NCI-H526 treated with DMSO at 0.1 percent for 48 hours (cell line): ENCODE measurements around the gene AMPH.

Experiments
- DNase-seq: peaks from one replicate; lab custom pipeline; 2025; lab: John Stamatoyannopoulos, UW

AMPH gene

GRCh38 chr7:38542156-38542555, 89.0 kb downstream of the AMPH start:
- DNase-seq, result no peak

GRCh38 chr7:38541440-38541839, 89.7 kb downstream of the AMPH start:
- DNase-seq, result no peak

DNA sequence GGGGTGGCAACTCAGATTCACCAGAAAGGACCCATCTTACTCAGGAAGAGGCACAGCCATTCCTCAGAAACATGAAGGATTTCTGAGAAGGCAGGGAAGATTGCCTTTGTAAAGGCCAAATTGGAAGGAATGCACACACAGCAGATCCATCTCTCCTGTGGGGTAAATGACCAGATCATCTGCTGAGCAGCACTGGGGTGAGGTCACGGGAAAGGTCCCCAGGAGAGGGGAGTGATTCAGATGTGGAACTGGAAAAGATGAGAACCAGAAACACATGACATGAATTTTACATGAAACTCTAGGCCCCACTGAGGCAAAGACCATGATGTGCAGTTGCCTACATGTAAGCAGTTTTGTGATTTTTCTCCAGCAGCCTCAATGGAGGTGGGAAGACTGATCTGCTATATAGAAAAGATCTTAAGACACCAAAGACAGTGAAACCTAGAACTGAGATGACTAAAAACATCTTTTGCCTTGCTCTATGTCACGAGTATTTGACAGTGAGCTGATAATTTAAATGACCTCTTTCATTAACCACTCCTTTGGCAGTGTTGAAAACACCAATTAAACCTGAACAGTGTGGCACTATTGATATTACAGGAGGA, 91.6 kb downstream of the AMPH start:
- DNase-seq, result no peak

DNA sequence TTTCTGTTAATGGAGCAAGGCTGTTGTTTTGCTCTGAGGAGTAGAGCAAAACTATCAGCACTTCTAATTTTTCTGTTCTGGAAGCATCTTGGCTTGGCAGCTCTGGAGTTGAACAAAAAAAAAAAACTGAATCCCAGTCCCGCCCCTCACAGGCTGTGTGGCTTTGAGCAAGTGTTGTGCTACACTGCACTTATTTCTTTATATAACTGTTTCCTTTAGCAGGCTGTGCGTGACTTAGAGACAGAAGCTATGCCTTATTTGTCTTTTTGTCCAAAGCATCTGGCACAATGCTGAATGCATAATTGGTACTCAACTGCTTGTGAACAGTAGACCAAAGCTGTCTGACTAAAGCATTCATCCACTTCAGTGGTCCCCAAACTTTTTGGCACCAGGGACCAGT, 96.1 kb downstream of the AMPH start:
- no peak for DNase-seq

DNA sequence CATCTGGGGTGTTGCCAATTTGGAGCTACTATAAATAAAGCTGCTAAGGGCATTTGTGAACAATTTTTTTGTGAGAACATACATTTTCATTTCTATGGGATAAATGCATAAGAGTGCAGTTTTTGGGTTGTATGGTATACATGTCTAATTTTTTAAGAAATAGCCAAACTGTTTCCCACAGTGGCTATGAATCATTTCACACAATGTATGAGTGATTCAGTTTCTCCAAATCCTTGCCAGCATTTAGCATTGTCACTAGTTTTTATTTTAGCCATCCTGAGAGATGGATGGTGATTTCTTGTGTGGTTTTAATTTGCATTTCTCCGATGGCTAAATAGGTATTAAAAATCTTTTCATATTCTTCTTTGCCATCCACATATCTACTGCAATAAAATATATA, 105.3 kb downstream of the AMPH start:
- DNase-seq, result no peak

- no peak for DNase-seq
Observed at GRCh38 chr7:38524786-38525185, 106.4 kb downstream of the AMPH start.

- DNase-seq, result no peak
Observed at GRCh38 chr7:38520741-38521140, 110.4 kb downstream of the AMPH start.

DNA sequence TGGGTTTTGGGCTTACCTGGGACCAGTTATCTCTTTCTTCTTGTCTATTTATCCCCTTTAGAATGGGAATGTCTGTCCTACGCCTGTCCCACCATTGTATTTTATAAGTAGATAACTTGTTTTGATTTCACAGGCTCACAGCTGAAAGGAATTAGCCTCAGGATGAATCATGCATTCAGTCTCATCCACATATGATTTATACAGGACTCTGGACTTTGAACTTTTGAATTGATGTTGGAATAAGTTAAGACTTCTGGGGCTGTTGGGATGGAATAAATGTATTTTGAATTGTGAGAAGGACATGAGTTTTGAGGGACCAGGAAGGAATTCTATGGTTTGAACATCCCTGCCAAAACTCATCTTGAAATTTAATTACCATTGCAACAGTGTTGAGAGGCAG, 112.6 kb downstream of the AMPH start:
- DNase-seq, result no peak

DNA sequence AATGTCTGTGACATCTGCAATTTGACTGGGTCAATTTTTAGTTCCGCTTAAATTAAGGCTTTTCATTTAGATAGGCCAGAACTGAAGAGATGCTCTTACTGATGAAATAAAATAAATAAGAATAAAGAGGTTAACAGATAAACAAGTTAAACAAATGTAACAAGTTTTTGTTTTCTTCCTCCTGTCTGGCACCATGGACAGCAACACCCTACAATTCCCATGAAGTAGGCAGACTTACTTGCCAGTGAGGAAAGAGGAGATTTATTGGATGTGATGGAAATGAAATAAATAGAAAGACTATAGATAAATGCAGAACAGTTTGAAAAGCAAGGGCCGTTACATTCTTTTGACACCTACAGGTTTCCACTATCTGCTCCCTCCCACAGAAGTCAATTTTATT, 118.5 kb downstream of the AMPH start:
- no peak for DNase-seq

GRCh38 chr7:38512291-38512690, 118.9 kb downstream of the AMPH start:
- DNase-seq, result no peak

DNA sequence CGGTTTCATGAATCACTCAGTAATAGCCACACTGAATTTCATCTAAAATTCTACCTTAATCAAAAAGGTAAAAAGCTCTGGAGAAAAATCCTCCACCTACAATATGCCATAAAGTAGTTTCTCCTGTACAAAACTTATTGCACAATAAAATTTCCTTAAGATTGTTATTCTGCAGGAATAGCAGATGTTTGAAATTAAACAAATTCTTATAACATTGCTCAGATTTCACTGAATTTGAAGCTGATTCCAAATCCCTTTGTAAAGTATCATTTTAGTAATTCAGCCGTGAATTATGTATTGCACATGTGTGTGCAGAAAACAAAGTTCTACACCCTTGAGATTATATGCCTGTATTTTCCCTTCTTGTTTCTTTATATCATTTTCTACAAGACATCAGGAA, 123.8 kb downstream of the AMPH start:
- DNase-seq, result no peak

DNA sequence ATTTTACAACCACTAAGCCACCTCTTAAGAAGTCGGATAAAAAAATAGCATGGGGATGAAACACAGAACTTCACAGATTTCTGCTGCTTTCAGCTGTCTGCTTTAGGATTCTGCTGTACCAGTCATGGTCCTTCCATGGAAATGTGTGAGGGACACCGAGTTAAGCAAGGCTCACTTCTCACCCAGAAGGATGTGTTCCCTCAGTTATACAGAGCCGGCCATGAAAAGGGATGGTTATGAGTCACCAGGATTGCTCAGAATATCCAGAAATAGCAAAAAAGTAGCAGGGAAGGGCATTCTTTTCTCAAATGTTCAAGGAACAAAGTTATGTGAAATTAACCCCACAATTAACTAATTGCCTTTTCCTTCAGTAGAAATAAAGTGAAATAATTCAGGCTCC, 124.4 kb downstream of the AMPH start:
- no peak for DNase-seq

- no peak for DNase-seq
Observed at GRCh38 chr7:38506004-38506403, 125.2 kb downstream of the AMPH start.

DNA sequence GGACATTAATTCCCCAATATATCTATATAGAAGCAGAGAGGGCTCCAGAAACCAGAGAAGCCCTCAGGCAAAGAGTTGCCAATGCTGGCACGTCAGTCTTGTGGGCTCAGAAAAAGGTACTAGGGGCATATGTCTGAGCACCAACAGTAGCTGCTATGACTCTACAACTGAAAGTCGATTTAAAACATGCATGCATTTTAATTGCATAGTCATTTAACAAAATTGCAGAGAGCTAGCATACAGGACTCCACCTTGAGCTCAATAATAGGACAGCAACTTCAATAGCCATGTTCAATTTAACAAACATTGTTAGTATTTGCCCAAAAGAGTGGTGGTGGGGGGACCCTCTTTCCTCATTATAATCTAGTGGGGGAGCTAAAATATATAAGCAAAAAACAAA, 126.5 kb downstream of the AMPH start:
- DNase-seq, result no peak

GRCh38 chr7:38502848-38503247, 128.3 kb downstream of the AMPH start:
- DNase-seq, result no peak

DNA sequence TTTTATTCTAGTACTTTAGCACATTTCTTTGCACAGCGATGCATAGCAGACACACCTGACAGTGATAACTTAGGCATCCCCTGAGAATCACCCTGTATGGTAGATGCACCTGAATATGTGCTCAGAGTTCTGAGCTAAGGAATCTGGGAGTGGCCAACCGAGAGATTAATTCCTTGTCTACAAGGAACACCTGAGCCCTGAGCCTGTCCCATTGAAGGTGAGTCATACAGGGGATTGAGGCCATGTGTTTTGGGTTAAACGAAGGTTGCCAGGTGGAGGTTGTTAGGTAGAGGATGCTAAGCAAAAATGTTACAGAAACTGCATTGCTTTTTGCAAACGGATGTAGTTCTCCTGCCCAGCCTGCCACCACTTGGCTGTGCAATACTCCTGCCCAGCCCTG, 128.9 kb downstream of the AMPH start:
- DNase-seq, result no peak

GRCh38 chr7:38492010-38492409, 139.2 kb downstream of the AMPH start:
- DNase-seq, result no peak

DNA sequence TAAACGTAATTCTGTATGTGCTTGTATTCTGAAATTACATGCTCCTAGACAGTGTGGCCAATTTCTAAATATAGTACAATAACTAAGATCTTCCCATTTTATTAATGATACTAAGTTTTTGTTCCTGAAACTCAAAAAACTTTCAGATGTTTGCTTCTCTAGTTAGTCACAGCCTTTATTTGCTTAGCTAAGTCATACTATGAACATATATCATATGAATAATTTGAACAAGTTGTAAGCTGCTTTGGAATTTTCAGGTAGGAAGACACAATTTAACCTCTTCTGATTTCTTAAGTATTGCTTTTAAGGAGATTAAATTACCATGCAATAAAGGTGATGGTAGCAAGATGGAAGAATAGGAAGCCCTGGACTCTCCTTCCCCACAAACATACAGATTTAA, 148.7 kb downstream of the AMPH start:
- DNase-seq, result no peak

GRCh38 chr7:38481401-38481800, 149.8 kb downstream of the AMPH start:
- no peak for DNase-seq

DNA sequence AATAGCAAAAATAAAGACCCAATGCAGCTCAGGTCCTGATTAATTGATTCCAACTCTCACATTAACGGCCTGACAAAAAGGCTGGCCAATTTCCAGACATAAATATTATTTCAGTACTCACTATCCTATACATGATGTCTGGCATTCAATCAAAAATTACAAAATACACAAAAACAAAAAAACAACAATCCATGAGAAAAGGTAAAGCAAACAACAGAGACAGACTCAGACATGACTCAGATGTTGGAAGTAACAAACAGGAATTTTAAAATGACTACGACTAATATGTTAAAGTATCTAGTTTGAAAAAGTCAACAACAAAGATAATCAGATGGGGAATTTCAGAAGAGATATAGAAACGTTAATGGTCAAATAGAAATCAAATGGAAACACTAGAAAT, 152.8 kb downstream of the AMPH start:
- DNase-seq, result no peak

DNA sequence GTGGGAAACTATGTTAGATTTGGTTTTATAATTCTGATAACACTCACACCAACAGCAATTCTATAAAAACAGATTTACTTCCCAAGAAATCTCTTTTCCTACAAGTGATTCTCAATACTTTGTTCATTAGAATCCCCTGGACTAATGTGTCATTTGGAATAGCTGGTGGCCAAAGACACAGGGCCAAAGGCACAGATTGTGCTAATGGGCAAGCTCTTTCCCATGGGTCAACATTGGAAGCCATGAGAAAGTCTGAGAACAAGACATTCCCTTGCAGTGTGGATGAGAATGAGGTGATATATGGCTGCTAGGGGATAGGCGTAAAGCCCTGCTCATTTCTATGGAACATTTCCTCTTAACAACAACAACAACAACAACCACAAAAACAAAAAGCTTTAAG, 153.8 kb downstream of the AMPH start:
- DNase-seq, result no peak

DNA sequence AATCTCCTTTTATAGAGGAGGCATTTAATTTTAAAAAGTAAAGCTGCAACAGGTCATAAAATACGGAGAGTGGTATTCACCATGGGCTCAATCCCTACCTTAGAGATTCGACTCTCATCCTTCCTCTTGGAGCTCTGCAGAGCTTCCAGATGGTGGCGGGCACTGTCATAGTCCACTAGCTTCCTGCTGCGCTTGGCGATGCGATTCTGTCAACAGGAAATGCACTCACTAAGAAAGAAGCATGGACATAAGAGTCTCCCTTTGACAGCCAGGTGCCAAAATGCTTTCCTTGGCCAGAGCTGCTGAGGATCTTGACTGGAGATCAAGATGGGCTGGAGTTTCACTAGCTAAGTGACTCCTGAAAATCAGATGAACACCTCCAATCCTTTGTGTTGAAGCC, 154.4 kb downstream of the AMPH start:
- DNase-seq, result no peak

DNA sequence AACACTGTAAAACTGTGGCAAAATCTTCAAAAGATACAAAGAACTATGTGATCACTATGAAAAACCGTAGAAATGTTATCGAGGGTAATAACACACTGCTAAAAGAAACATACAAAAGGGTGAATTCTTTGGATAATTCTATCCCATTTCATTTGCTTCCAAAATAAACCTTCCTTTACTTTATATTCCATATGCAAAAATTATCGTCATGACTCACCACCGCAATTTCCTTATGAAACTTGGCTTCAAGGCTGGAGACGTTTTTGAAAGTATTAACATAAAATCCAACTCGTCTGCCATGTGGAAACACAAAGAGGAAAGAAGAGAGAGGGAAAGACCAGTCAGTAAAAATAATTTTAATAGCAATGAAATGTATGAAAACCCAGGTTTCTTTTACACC, 165.2 kb downstream of the AMPH start:
- no peak for DNase-seq

GRCh38 chr7:38463277-38464225, 167.6 kb downstream of the AMPH start:
- DNase-seq, result no peak
